HG02678 (cell line): ENCODE measurements around the gene CDH23.

Source experiments
- ATAC-seq: cut with Tn5 transposase; IDR thresholded peaks from one replicate; pipeline ENCODE4 v1.9.1; 2021; ENCODE audit warnings: mild to moderate bottlenecking, moderate library complexity; ENCODE audit not compliant: unreplicated experiment

The CDH23 gene

DNA sequence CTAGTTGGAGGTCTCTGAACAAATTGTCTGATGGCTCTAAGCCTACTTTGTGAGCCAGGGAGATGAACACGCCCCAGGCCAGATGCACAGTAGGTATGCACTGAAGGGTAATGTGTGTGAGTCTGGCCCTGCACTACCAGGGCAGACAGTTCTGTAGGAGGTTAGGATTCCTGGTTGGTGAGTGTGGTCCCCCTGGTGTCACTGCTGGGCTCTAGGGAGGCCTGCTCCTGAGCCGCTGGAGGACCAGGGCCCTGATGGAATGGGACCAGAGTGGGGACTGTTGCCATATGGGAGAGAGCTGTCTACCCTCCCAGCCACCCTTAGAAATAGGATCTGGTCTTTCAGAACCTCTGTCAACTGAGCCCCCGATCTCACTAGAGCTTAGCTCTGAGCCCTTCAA, 42.0 kb downstream of the CDH23 start:
- ATAC-seq: no peak

DNA sequence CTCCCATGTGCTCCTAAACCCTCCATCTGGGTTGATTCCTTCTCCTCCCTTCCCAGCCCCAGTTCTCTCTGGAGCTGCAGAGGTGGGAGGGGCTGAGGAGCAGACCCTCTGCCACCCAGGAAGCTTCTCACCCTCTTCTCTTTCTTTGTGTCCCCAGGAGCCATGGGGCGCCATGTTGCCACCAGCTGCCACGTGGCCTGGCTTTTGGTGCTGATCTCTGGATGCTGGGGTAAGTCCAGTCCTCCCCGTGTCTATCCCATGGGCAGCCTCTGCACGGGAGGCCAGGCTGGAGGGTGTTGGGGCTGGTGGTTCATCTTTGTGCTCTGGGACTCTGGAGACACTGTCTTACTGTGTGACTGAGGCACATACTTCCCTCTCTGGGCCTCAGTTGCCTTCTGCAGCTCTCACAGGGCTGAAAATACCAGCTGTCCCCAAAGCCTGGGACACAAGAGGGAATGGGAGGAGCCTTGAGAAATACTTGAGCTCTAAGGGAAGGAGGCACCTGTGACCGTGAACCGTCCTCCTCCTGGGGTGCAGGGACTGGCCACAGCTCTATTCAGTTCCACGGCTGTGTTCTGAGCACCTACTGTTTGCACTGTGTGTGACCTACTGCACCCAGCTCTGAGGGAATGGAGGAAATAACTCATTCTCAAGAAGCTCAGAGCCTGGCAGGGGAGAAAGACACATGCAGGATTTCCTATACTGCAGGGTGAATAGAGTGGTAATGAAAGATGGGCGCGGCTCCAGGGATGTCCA, 43.1 kb downstream of the CDH23 start:
- no peak for ATAC-seq

DNA sequence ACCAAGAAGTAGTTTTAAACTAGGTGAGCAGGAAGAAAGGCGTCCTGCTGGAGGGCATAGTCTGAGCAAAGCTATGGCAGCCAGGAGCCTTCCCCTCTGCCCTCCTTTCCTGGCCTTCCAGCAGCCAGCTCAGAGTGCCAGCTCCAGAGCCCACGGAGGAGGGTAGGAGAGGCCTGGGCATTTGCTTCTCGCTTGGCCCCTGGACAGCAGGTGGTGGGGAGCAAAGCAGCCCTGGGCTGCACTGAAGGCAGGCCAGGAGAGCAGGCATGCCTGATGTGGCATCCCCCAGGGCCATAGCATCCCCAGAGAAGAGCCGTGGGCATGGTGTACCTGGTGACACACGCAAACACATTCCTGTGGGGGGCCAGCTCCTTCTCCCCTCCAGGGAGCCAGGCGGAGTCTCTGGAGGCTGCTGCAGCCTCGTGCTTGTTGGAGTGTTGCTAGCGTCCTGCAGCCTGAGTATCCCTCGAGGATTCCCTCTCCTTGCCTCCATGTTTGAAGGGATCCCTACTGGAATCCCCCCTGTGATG, 43.9 kb downstream of the CDH23 start:
- no peak for ATAC-seq

DNA sequence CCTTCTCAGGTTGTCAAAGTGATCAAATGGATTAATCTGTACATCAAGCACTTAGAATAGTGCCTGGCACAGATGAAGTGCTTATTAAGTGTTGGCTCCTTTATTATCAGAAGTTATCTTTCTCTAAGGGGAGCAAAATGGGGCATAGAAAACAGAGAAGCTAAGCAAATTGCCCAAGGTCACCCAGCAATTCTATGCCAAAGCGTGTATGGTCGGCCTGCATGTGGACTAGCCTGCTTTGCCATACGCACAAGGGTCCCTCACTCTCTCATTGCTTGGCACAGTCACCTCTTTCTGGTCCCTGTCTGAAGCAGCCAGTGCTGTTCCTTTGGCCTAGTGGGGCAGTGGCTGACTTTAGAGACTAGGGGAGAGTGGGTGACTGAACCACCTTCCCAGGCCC, 45.3 kb downstream of the CDH23 start:
- no peak for ATAC-seq

DNA sequence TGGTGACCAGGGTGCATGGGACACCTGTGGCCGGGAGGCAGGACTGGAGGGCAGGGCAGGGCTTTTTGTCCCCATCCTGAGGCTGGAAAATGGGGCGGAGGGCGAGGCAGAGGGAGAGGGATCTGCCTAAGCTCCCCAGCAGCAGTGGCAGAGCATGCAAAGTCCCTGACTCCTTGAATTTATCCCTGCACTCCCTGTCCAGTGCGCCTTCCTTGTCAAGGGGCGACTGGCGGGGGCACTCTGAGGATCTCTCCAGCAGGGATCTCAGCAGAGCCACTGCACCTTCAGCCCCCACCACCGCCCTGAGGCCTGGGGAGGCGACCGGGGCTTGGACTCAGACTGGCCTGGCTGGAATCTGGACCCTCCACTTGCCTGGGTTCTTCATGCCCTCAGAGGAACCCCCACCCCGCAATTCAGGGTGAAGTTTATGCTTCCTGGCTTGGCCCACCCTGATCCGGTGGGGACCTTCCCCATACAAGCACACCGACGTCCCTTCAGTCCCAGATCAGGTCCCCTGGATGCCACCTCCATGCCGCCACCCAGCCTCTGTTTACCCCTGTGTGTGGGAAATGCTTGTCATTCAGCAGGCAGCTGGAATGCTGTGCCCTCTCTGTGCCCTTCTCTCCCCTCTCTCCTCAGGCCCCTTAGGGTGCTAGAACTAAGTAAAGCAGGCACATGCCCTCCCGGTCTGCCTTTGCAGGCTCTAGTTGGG, 46.3 kb downstream of the CDH23 start:
- no peak for ATAC-seq

DNA sequence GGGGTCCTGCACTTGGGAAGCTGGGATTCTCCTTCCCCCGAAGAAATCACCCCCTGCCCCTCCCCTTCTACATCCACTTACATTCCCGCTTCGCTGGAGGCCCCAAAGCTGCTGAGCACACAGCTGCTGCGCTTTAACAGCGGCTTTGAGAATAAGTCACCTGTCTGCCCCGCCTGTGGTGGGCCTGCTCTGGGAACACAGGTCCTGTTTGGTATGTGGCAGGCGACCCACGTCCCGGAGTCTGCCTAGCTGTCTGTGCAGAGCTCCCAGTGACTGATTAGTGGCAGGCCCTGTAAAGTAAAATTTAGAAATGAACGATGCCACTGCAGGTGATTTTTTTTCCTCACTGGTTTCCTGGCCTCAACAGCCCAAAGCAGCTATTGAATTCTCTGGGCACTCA, 47.0 kb downstream of the CDH23 start:
- ATAC-seq: no peak

DNA sequence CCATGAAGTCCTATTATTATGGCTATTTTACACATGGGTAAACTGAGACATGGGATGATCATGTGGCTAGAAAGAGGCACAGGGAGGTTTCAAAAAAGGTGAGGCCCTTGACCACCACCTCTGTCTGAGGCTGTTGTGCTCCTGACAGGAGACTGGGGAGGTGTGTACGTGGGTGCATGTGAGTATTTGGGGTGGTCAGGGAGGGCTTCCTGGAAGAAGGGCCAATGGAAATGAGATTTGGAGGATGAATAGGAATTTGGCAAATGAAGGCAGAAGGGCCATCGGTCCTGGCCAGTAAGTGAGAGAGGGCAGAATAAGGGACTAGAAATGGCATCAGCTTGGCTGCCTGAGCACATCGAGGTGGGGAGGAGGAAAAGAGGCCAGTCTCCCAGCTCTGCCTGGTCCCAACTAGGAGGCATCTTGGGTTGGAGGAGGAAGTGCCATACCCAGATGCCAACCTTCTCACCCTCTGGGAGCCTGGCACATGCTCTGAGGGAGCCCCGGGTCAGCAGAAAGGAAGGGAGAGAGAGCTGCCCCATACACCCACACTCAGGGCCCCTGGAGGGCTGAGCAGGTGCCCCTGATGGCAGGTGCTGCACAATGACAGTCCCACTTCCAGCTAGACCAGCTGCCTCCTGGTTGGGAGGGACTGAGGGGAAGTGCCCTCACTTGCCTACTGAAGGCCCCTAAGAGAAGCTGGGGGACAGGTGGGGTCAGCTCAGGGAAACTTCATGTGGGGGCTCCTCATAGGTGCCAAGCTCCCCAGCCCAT, 47.7 kb downstream of the CDH23 start:
- ATAC-seq: no peak

DNA sequence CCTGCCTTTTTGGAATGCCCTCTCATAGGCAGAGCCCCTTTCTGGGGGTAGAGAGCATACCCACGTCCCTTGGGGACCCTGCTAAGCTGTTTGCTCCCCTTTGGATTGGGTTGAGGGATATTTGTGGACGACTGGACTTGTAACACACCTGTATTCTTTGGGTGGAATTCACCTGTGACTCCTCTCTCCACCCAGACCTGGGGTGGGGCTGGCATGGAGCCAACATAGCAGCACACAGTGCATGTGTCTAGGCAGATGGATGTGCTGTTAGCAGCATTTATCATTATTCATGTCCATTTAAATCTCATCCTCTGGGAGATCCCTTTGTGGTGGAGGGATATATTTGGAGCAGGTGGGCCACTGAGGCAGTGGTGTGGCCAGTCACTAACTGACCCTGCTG, 51.0 kb downstream of the CDH23 start:
- ATAC-seq: no peak

DNA sequence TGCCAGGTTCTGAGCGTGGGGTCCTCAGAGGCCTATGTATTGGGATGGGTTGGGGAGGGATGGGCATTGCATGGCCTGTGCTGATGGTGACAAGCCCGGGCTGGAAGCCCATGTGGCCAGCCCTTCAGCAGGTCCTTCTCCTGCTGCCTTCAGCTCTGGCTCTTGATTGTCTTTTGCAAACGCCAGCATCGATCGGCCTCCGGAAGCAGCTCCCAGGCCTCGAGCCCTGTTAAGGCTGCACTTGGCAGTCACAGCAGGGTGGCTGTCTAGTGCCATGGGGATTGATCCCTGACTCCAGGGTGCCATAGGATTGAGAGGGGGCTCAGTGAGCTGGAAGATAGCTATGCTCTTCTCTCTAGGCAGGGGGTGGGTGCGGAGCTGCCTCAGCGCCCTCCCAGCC, 51.4 kb downstream of the CDH23 start:
- no peak for ATAC-seq

DNA sequence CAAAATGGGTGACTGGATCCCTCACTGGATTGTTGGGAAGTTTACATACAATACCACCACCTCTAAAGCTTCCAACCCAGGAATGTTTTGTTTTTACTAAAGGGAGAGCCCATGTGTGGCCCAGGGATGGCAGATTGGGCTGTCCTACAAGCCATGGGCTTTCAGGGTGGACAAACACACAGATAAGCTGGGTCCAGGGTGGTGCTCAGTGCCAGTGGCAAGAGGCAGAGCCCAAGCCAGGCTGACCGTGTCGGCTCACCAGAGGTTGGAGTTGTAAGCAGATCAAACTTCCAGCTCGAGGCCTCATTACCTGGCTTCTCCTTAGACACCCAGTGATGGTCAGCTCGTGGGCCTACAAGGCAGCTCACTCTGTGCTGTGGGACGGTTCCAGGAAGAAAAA, 52.3 kb downstream of the CDH23 start:
- no peak for ATAC-seq

DNA sequence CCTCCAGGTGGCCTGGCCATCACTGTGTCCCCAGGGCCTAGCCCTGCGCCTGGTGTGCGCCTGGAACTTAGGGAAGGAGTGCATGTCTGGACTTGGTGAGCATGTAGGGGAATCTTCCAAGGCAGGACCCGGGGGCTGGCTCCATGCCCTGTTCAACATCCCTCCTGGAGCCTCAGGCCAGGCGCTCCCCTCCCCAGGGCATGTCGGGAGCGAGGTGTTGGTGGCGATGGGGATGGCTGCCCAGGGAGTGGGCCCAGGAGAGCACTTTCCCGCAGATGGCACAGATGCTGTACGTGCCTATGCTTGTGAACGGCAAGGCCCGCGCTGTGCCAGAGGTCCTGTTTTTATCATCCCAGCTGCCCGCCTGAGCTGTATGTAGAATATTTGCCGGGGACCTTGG, 55.0 kb downstream of the CDH23 start:
- no peak for ATAC-seq

DNA sequence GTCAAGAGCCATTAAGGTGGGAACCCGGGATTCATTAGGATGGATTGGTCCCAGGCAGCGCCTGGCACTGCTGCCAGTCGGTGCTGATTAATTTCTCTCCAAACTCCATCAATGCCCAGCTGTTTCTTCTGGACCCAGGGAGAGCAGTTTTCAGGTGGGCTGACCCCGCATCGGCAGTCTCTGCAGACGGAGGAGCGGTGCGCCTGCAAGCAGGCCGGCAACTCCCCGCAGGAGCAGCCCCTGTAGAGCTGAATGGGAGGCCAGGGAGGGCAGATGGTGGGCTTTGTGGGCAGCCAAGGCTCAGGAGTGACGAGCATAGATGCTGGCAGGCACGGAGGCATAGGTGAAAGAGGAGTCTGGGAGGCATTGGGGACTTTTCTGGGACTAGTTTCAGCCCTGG, 56.5 kb downstream of the CDH23 start:
- ATAC-seq: no peak

DNA sequence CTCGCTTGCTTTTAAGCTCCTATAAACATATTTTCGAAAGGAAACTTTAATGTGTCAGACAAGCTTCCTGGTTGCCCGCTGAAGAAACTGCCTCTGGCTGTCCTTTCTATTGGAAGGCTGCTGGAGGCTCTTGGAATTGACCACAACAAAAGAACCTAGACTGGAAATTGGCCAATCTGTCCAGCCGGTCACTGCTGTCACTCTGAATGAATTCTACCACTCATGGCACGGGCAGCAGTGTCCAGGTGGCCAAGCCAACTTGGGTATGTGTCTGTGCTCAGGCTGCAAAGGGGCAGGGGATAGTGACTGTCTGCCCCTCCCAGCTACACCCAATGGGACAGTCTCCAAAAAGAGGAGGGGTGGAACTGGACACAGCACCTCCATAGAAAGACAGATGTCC, 57.6 kb downstream of the CDH23 start:
- no peak for ATAC-seq

DNA sequence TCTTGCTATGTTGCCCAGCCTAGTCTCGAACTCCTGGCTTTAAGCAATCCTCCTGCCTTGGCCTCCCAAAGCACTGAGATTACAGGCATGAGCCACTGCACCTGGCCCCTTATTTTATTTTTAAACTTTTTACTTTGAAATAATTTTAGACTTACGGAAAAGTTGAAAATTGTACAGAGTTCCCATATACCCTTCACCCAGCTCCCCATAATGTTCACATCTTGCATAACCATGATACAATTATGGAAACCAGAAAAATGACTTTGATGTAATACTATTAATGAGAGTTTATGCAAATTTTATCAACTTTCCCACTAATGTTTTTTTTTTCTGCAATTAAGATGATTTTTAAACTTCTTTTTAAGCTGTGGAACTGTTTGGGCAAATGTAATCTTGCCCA, 58.3 kb downstream of the CDH23 start:
- ATAC-seq: no peak

DNA sequence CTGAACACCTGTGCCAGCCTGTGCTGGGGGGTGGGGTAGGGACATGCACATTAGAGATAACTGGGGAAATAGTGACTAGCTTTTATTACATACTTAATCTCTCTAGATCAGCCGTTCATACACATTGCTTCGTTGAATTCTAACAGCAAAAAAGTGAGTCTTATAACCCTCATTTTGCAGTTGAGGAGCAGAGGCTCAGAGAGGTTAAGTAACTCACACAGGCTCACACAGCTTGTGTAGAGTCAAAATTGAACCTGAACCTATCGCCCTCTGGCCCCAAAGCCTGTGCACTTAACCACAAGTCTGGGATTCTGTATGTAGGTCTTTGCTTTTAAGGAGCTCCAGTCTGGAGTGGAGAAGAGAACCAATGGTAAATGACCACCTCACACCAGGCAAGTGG, 59.9 kb downstream of the CDH23 start:
- no peak for ATAC-seq

DNA sequence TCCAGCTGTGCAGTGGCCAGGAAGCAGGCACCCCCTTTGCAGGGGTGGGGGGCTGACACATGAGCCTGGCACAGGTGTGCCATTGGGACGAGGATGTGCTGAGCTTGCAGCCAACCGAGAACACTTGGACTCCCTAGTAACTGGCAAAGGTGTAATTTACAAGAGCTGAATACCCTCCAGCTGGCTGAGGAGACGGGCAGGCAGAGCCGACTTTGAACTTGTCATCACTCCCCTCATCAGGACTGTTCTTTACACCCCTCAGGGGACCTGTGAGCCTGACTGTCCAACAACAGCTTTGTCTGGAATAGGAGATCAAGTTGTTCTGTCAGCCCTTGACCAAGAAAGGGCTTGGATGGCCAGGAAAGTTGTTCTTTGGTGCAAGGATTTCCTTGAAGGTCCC, 61.2 kb downstream of the CDH23 start:
- no peak for ATAC-seq

DNA sequence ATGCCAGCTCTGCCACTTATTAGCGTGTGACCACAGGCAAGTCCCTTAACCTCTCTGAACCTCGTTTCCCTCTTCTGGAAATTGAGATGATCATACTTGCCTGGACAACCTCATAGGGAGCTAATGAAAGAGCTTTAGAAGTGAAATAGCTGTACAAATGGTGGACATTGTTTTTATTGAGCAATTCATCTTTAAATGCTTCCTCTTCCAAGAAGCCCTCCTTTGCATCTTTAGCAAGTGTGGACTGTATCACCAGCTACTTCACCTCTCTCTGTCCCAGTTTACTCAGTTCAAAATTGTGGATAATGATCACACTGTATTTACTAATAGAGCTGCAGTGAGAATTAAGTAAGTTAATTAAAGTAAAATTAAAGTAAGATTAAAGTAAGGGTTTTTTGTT, 61.7 kb downstream of the CDH23 start:
- no peak for ATAC-seq

DNA sequence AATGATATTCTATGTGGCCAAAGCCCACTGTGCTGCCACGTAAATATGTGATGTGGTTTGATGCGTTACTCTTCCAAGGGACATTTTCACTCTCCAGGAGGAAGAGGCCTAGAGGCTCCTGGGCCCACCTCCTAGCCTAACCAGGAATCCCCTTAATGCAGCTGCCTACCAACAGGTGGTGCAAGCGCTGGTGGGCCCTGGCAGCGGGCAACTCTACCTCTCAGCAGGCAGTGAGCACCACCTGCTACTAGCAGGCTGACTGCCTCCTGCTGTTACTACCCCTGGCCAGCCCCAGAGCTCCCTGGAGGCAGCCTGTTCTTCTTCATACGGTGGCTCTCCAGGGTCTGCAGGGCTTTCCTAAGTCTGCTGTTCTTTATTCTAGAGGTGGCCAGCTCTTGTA, 62.8 kb downstream of the CDH23 start:
- no peak for ATAC-seq

DNA sequence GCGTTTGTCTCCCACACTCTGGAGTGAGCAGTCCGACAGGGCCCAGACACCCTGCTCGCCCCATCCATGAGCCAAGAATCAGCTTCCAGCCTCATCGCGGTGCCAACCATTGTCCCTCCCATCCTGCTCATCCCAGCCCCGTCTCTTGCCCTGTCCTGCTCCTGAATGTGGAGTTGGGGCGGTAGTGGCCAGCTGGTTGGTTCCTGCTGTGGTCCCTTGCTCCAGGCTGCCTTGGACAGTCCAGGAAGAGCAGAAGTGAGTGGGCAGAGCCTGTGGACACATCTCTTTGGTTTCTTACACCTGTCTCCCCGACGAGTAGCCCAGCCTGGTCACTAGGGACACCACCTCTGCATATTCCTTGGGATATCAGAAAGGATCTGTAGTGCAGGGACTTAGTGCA, 63.9 kb downstream of the CDH23 start:
- ATAC-seq: no peak

DNA sequence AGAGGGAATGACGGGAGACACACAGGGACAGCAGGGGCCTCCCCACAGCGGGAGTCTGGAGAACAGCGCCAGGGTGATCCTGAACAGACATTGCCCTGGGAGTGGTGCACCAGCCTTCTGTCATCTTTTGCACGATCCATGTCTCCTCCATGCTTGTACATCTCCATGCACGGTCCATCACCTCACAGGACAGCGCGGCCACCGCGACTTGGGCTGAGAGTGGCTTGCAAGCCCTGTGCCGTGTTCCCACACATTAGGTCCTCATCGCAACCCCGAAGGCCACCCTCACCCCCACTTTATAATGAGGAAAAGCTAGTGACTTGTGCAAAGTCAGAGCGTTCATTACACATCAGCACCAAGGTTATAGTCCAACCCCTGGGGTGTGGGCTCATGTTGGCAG, 64.7 kb downstream of the CDH23 start:
- no peak for ATAC-seq

DNA sequence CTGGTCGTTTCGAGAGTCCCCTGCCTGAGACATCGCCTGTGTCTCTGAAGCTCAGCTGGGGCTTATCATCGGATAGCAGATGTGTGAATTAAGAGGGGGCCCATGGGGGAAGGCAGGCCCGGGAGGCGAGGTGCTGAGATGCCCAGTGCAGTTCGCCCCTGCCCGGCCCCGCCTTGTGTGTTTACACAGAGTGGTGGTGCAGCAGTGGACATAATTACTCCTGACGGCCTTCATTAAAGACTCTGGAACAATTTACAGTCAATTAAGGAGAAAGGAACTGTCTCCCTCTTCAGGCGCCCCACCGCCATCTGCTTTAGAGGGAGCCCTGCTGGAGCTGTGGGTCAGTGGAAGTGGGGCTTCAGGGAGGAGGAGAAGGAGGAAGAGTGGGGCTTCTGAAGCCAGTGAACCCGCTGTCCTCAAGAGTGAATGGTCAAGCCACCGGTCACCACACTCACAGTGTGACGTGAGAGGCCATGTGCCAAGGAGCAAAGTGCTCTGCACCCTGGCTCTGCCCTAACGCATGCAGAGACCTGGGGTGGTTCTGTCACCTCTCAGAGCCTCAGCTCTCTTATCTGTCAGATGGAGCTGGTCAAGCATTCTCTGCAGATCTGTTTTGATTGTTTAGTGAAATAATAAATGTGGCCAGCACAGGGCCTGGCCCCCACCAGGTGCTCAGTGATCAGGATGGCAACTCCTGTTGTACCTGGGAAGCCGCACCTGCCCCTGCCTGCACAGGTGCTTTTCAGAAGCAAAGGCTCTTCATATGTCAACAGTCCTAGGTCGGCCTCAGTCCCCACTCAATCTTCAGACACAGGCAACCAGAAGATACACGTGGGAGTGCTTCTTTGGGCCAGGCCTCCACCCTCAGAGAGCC, 65.6 kb downstream of the CDH23 start:
- ATAC-seq: no peak
